GM12892 (cell line): ENCODE measurements around the gene ANKFY1.

Experiments
- POLR2A ChIP-seq: IDR thresholded peaks from 2 replicates; pipeline ENCODE4 v1.6.1; 2011; ENCODE audit warnings: low read depth, low read length, control low read depth
- TAF1 ChIP-seq: IDR thresholded peaks from 2 replicates; pipeline ENCODE4 v1.6.1; 2011; ENCODE audit warnings: low read depth, mild to moderate bottlenecking, control low read depth, low read length, borderline replicate concordance

DNA sequence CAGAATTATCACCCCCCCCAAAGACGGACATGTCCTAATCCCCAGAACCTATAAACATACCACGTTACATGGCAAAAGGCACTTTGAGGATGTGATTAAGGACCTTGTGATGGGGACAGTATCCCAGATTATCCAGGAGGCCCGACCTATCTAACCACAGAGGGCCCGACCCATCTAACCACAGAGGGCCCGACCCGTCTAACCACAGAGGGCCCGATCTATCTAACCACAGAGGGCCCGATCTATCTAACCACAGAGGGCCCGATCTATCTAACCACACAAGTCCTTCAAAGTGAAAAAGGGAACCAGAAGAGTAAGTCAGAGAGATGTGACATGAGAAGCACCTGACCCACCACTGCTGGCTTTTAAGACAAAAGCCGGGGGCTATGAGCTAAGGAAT lies 56.8 kb downstream of the ANKFY1 start:
- TF ChIP-seq POLR2A = no peak
- TF ChIP-seq TAF1 = no peak
